ENCODE data around the gene COL6A5.

Gene COL6A5

DNA sequence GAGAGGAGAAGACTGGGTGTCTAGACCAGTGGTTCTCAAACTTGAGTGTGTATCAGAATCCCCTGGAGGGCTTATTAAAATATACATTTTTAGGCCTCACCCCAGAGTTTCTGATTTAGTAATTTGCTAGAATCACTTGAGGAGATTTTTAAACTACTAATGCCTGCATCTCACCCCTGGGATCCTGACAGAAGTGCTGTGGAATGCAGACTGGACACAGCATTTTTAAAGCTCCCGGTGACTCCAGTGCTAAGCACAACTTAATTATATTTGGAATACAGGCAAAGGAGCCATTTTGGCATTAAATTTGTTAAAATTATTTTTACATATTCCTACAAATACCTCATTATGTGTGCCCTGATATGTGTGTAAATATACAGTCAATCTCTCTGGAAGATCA, 144.8 kb downstream of the COL6A5 start:
- H3K4me3 Mint-ChIP-seq = no peak overlapping the region
- H3K4me1 Mint-ChIP-seq (ENCODE audit: low read depth) = no peaks in the 10 kb centered on the region

DNA sequence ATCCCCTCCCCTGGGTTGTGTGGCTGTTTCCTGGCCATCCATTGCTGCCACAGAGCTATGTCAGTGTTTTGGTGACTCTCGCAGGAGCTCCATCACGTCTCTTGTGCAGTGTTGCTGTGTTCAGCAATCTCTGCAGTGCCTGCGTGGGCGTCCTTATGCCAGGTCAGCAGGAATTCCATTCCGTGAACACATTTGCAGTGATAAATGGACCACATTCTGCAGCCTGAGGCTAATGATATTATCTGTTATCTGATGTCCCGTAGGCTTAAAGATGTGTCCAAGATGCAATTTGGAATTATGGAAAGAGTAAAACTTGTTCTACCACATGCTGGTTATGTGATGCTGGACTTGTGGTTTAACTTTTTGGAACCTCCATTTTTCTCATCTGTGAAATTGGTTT, 146.0 kb downstream of the COL6A5 start:
- Mint-ChIP-seq H3K4me3 (no peak overlapping the region), H3K27ac (no peak overlapping the region), H3K4me1 (ENCODE audit: low read depth) (no peaks in the 10 kb centered on the region), H3K36me3 (ENCODE audit: low read depth) (no peaks in the 10 kb centered on the region), H3K27me3 (peaks cover 2% of the 10 kb centered on the region), H3K9me3 (no peaks in the 10 kb centered on the region)
- intact Hi-C loops (cut with micrococcal nuclease) = no loop called here

More for the DNA sequence above, 144.8 kb downstream of the COL6A5 start:
- H3K9me3 Mint-ChIP-seq = no peaks in the 10 kb centered on the region
- no peak overlapping the region for H3K27ac Mint-ChIP-seq
- intact Hi-C loops (cut with micrococcal nuclease) = no loop called here
- peaks cover 2% of the 10 kb centered on the region for H3K27me3 Mint-ChIP-seq
- H3K36me3 Mint-ChIP-seq (ENCODE audit: low read depth) = no peaks in the 10 kb centered on the region

DNA sequence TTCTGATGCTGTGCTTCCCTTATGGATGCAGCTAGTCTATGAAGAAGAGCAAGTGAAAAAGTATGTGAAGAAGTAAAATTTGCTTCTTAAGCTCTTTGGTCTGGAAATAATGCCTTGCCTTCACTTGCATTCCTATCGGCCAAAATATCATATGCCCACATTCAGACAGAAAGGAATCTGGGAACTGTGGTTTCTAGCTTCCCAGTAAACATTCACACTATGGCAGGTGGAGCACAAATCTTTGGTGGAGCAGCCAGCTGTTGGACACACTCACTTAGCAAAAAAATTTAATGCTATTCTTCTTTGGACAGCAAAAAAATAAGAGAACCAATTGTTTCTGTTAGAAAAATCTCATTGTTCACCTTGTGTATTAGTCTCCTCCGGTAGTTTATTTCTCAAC, 159.2 kb downstream of the COL6A5 start:
- H3K27ac Mint-ChIP-seq = no peak overlapping the region
- H3K36me3 Mint-ChIP-seq (ENCODE audit: low read depth) = no peaks in the 10 kb centered on the region
- intact Hi-C loops (cut with micrococcal nuclease) = no loop called here
- H3K9me3 Mint-ChIP-seq = no peaks in the 10 kb centered on the region
- no peak overlapping the region for H3K4me3 Mint-ChIP-seq
- H3K27me3 Mint-ChIP-seq = no peaks in the 10 kb centered on the region
- no peaks in the 10 kb centered on the region for H3K4me1 Mint-ChIP-seq (ENCODE audit: low read depth)

DNA sequence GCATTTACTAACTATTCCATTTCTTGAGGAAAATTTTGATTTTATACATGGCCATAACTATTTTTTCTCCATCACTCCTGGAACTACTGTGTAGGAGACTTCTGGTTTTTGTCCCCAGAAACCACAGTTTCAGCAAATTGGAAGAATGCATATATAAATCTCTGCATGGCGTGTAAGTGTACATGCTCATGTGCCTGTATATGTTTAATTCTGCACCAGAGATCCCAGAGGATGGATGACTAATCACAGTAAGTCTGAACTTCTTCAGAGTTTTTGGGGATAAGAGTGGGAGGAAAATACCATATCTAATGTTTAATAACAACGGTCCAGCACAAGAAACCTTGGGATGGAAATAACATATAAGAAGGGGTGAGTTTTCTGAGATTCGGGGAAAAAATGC, 160.6 kb downstream of the COL6A5 start:
- intact Hi-C loops (cut with micrococcal nuclease) = no loop called here
- H3K27me3 Mint-ChIP-seq = no peaks in the 10 kb centered on the region
- H3K27ac Mint-ChIP-seq = no peak overlapping the region
- H3K36me3 Mint-ChIP-seq (ENCODE audit: low read depth) = no peaks in the 10 kb centered on the region
- H3K4me3 Mint-ChIP-seq = no peak overlapping the region
- H3K9me3 Mint-ChIP-seq = no peaks in the 10 kb centered on the region
- H3K4me1 Mint-ChIP-seq (ENCODE audit: low read depth) = no peaks in the 10 kb centered on the region

DNA sequence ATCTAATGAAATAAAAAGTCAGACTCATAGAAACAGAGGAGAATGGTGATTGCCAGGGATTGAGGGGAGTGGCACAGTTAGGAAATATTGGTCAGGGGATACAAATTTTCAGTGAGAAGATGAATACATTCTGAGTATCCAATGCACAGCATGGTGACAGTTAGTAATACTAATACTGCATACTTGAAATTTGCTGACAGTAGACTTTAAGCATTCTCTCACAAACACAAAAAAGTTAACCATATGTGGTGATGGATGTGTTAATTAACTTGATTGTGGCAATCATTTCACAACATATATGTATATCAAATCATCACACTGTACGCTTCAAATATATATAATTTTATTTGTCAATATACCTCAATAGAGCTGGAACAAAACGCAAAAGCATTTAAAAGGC, 162.3 kb downstream of the COL6A5 start:
- Mint-ChIP-seq H3K4me3 (no peak overlapping the region), H3K27ac (no peak overlapping the region), H3K4me1 (ENCODE audit: low read depth) (no peaks in the 10 kb centered on the region), H3K27me3 (peaks cover 2% of the 10 kb centered on the region), H3K9me3 (no peaks in the 10 kb centered on the region), H3K36me3 (ENCODE audit: low read depth) (no peaks in the 10 kb centered on the region)
- intact Hi-C loops (cut with micrococcal nuclease) = no loop called here

DNA sequence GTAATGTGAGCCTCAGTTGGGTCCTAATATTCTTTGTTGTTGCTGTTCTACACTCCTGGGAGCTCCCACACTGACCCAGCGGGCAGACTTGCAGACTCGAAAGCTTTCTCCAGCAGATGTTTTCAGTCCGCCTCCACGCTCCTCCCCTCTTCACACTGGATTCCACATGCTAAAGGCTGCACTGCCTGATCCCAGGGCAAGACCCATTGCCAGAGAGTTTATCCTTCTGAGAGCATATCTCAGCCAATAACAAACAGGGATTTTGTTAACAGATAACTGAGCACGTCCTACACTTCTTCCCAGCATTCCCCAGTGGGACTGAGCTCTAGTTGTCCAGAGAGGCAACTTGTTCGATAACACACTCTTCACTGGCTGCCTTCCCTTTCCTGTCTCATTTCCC, 163.5 kb downstream of the COL6A5 start:
- Mint-ChIP-seq H3K4me3 (no peak overlapping the region), H3K9me3 (no peaks in the 10 kb centered on the region), H3K27me3 (peaks cover 2% of the 10 kb centered on the region), H3K36me3 (ENCODE audit: low read depth) (no peaks in the 10 kb centered on the region), H3K4me1 (ENCODE audit: low read depth) (no peaks in the 10 kb centered on the region), H3K27ac (no peak overlapping the region)
- intact Hi-C loops (cut with micrococcal nuclease) = no loop called here

DNA sequence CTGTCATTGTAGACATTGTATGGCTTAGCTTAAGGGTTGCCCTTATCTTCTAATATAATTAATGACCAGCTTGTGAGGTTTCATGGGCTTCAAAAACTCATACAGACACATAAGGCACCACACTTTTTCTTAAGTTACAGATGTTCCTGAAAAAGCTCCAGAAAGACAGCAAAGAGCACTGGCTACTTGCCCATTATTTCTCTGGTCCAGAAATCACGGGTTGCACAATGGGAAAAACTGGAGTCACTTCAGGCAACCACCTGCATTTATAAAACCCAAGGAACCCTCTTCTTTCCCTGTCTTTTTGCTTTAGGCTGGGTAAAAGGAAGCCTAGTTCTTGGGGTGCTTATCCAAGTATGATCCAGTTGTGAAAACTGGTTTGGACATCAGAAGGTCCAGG, 169.2 kb downstream of the COL6A5 start:
- H3K27ac Mint-ChIP-seq = no peak overlapping the region
- H3K4me3 Mint-ChIP-seq = no peak overlapping the region
- H3K4me1 Mint-ChIP-seq (ENCODE audit: low read depth) = no peaks in the 10 kb centered on the region
- no peaks in the 10 kb centered on the region for H3K9me3 Mint-ChIP-seq
- intact Hi-C loops (cut with micrococcal nuclease) = no loop called here
- H3K36me3 Mint-ChIP-seq (ENCODE audit: low read depth) = no peaks in the 10 kb centered on the region
- peaks cover 31% of the 10 kb centered on the region for H3K27me3 Mint-ChIP-seq

DNA sequence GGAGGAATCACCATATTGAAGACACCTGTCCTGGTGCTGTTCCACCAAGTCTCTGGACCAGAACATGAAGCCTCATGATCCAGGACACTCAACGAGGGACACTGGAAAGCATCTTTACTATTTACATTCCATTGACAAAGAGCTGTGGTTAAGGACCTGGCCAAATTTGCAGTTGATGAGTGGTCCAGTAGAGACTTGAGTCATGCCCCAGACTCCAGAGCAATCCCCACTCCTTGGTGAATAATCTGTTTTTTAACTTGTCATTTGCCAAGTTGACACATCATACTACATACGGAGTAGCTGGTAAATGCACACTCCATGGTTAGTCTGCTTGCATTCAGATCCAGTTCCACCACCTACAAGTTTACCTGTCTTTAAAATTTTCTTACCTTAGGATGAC, 170.3 kb downstream of the COL6A5 start:
- Mint-ChIP-seq H3K36me3 (ENCODE audit: low read depth) (no peaks in the 10 kb centered on the region), H3K27ac (no peak overlapping the region), H3K9me3 (no peaks in the 10 kb centered on the region), H3K4me1 (ENCODE audit: low read depth) (no peaks in the 10 kb centered on the region), H3K27me3 (peaks cover 31% of the 10 kb centered on the region), H3K4me3 (no peak overlapping the region)
- intact Hi-C loops (cut with micrococcal nuclease) = no loop called here

DNA sequence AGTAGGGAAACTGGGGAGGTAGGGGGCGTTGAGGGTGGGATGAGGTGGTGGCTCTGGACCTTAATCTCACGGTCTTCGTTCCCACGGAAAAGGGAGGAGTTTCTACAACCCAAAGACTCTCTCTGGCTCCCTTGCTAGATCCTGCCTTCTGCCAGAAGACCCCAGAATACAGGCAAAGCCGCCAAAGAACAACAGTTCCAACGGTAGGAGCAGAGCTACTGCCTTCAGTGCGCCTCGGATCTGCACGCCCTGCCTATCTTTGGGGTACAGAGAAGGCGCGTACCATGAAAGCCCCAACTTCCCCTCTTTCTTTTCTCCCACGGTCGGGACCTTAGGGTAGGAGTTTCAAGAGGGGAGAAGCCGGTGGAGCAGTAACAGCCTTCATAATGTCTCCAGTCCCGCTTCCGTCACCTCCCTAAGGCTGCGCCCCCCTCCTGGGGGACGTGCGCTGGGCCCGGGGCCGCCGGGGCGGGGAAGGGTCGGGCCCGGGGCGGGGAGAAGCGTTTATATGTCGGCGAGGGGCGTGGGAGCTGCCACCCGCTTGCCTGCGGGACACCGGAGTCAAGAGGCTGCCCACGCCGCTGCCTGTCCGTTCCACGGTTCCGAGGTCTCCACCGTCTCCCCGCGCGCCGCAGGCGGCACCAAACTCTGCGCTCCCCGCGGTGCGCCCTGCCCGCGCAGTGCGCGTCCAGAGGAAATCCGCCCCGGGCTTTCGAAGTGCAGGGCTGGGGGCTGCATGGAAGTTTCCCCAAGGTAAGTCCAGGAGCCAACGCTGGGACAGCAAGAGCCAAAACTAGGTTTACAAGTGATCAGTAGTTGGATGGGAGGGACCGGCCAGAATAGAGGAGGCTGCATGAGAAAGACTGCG, 171.4 kb downstream of the COL6A5 start, which contains the start of gene COL6A6:
TSS of gene COL6A6 (plus strand) at position 533 of the 868 bp plus-strand sequence. CDS start 43,188 bp downstream, outside the sequence.
- H3K4me3 Mint-ChIP-seq = no peak within 1 kb of the TSS
- H3K36me3 Mint-ChIP-seq (ENCODE audit: low read depth) = no peaks in the 10 kb centered on the region
- H3K9me3 Mint-ChIP-seq = no peaks in the 10 kb centered on the region
- peaks cover 35% of the 10 kb centered on the region for H3K27me3 Mint-ChIP-seq
- intact Hi-C loops (cut with micrococcal nuclease) = no loop called here
- no peaks in the 10 kb centered on the region for H3K4me1 Mint-ChIP-seq (ENCODE audit: low read depth)
- no peak within 1 kb of the TSS for H3K27ac Mint-ChIP-seq

DNA sequence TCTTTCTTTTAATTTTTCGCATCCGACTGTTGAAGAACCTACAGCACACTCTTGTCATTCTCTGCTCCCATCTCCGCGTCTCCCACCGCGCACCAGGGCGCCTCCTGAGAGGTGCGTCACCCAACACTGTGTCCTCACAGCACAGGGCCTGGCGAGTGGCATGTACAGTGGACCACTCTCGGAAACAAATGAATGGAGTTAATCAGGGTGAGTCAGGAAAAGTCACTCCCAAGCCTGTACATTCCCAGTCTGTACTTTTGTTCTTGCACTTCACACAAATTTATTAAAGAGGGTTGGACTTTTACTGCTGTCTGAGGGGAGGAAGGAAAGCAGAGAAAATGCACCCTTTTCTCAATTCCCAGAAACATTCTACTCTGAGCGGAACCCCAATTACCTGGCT, 172.1 kb downstream of the COL6A5 start:
- H3K9me3 Mint-ChIP-seq = no peaks in the 10 kb centered on the region
- no peaks in the 10 kb centered on the region for H3K4me1 Mint-ChIP-seq (ENCODE audit: low read depth)
- H3K36me3 Mint-ChIP-seq (ENCODE audit: low read depth) = no peaks in the 10 kb centered on the region
- H3K27me3 Mint-ChIP-seq = peaks cover 33% of the 10 kb centered on the region
- no peak overlapping the region for H3K4me3 Mint-ChIP-seq
- no peak overlapping the region for H3K27ac Mint-ChIP-seq
- intact Hi-C loops (cut with micrococcal nuclease) = no loop called here

DNA sequence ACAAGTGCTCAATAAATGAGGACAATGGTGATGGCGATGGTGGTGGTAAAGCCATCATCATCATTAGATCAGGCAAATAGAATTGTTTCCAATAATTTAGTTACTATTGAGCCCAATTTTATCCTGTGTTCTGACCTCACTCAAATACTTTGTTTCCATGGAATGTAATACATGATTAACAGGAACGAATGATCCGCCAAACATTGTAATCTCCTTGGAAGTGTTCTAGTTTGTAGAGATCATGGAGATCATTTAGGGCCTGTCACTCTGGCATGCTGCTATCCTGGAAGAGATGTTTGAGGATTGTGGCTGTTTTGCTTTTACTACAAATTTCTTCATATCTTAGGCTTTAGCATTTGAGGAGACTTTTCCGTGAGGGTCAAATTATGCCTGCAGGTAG, 174.3 kb downstream of the COL6A5 start:
- Mint-ChIP-seq H3K27ac (no peak overlapping the region), H3K27me3 (peaks cover 36% of the 10 kb centered on the region), H3K9me3 (no peaks in the 10 kb centered on the region), H3K4me1 (ENCODE audit: low read depth) (no peaks in the 10 kb centered on the region), H3K4me3 (no peak overlapping the region), H3K36me3 (ENCODE audit: low read depth) (no peaks in the 10 kb centered on the region)
- intact Hi-C loops (cut with micrococcal nuclease) = no loop called here

DNA sequence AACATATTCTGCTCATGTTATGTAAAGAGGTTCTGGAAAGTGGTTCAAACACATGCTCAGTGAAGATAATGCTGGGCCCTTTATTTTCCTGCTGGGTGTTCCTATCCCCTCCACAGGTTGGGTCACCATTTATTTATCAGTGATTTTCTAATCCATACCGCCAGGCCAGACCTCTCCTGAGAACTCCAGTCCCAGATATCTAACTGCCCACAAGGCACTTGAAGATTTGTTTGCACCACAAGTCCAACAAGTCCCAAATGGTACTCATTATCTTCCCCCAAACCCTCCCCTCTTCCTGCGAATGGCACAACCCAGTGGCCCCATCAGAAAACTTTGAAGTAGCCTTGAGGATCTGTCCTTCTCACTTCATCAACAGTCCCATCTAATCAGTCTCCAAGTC, 176.9 kb downstream of the COL6A5 start:
- H3K4me1 Mint-ChIP-seq (ENCODE audit: low read depth) = no peaks in the 10 kb centered on the region
- no peak overlapping the region for H3K4me3 Mint-ChIP-seq
- H3K36me3 Mint-ChIP-seq (ENCODE audit: low read depth) = no peaks in the 10 kb centered on the region
- H3K27ac Mint-ChIP-seq = no peak overlapping the region
- intact Hi-C loops (cut with micrococcal nuclease) = no loop called here
- H3K27me3 Mint-ChIP-seq = peaks cover 22% of the 10 kb centered on the region
- H3K9me3 Mint-ChIP-seq = no peaks in the 10 kb centered on the region

DNA sequence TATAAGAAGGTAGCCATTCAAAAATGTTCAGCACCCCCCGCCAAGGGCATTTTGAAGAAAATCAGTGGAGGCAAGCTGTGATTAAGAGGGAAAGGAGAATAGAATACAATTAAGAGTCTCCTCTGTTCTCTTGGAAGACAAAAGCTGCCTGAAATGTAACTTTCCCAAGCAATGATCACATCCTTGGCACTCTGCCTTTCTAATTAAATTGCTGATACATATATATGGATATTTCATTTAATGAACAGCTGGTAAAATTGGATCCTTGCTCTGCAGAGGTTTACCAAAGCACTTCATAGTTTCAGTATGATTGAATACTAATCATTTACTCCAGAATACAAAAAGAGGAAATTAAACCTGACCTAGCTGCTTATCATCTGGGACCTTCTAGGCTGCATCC, 182.0 kb downstream of the COL6A5 start:
- Mint-ChIP-seq H3K36me3 (ENCODE audit: low read depth) (no peaks in the 10 kb centered on the region), H3K27ac (no peak overlapping the region), H3K4me1 (ENCODE audit: low read depth) (no peaks in the 10 kb centered on the region), H3K9me3 (no peaks in the 10 kb centered on the region), H3K27me3 (peaks cover 9% of the 10 kb centered on the region), H3K4me3 (no peak overlapping the region)
- intact Hi-C loops (cut with micrococcal nuclease) = no loop called here

DNA sequence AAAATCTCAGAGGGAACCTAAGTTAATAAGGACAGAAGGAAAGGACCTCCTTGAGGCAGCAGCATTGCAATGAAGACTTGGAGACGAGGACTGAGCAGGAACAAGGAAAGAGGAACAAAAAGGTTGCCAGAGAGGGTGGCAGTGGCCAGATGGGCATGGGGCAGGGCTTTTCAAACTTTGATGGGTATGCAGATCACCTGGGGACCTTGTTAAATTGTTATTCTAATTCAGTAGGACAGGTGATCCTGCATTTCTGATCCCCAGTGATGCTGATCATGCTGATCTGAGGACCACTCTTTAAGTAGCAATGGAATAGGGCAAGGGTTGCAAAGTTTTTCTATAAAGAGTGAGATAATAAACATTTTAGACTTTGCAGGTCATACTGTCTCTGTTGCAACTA, 182.6 kb downstream of the COL6A5 start:
- intact Hi-C loops (cut with micrococcal nuclease) = no loop called here
- Mint-ChIP-seq H3K27ac (no peak overlapping the region), H3K4me1 (ENCODE audit: low read depth) (no peaks in the 10 kb centered on the region)

More for the DNA sequence above, 182.6 kb downstream of the COL6A5 start:
- Mint-ChIP-seq H3K27me3 (peaks cover 5% of the 10 kb centered on the region), H3K4me3 (no peak overlapping the region), H3K9me3 (no peaks in the 10 kb centered on the region), H3K36me3 (ENCODE audit: low read depth) (no peaks in the 10 kb centered on the region)
